Panc1 (cell line): ENCODE data around the gene RPL36. TPM values are rescaled to one million over a fixed set of nuclear protein-coding genes. Genes with fewer than 3 reads are reported as not detected.

Experiments
- ATAC-seq: fragments of 200-7000 bp; cut with Tn5 transposase; 2 replicates; pipeline ENCODE4 v1.9.1; 2020; ENCODE audit warnings: mild to moderate bottlenecking, moderate library complexity
- BruUV-seq: library from RNA; stranded (reverse); fragments of 400-500 nt; replicated peaks from 2 replicates; lab custom pipeline; 2021; lab: Mats Ljungman, UMichigan
- CTCF ChIA-PET: fragments of 300-600 bp; sonication (Branson Sonifier 250); formaldehyde crosslinking; loops from one replicate; lab custom pipeline; 2022; ENCODE audit warnings: antibody characterized with exemption; lab: Charles Lee
- POLR2A ChIA-PET: fragments of 300-600 bp; sonication (Branson Sonifier 250); formaldehyde crosslinking; loops from one replicate; lab custom pipeline; 2022; ENCODE audit warnings: antibody characterized with exemption; lab: Charles Lee
- DNase-seq: peaks from one replicate; pipeline ENCODE4 v3.0.0-alpha.2; 2010; ENCODE audit warnings: low read depth, low spot score
- H3K27ac ChIP-seq: 2 replicates; pipeline ENCODE4 v1.5.1; 2011; ENCODE audit warnings: mild to moderate bottlenecking, low read length, inconsistent platforms
- H3K27me3 ChIP-seq: fragments of 200-500 bp; sonication (Bioruptor generic); 2 replicates; pipeline ENCODE4 v1.6.0; 2014; ENCODE audit warnings: low read length, inconsistent platforms; ENCODE audit not compliant: control insufficient read depth, insufficient read depth
- H3K36me3 ChIP-seq: fragments of 200-500 bp; sonication (Bioruptor generic); 2 replicates; pipeline ENCODE4 v1.5.1; 2014; ENCODE audit warnings: inconsistent platforms, mild to moderate bottlenecking, low read length, moderate library complexity; ENCODE audit not compliant: control insufficient read depth, insufficient read depth
- H3K4me1 ChIP-seq: 2 replicates; pipeline ENCODE4 v1.5.1; 2011; ENCODE audit warnings: inconsistent platforms, mild to moderate bottlenecking, low read length, moderate library complexity; ENCODE audit not compliant: control insufficient read depth, insufficient read depth
- H3K4me3 ChIP-seq, 2 experiments: 2 replicates each; pipeline ENCODE4 v1.5.1; 2011 to 2012; ENCODE audit warnings: low read depth in 2 of 2, low read length in 2 of 2, mild to moderate bottlenecking in 2 of 2, inconsistent platforms in 1 of 2, moderate library complexity in 1 of 2
- H3K9me3 ChIP-seq: fragments of 200-500 bp; sonication (Bioruptor generic); 2 replicates; pipeline ENCODE4 v1.5.1; 2014; ENCODE audit warnings: low read depth, mild to moderate bottlenecking, inconsistent platforms, low read length, moderate library complexity; ENCODE audit not compliant: control insufficient read depth, insufficient read depth
- POLR2AphosphoS5 ChIP-seq: IDR thresholded peaks from 2 replicates; pipeline ENCODE4 v1.6.1; 2012; ENCODE audit warnings: mild to moderate bottlenecking, low read depth, low read length, moderate library complexity
- REST ChIP-seq, 2 experiments: IDR thresholded peaks; 2 replicates each; pipeline ENCODE4 v1.6.1; 2011 to 2012; ENCODE audit warnings: low read depth in 2 of 2, control low read depth in 1 of 2, low read length in 1 of 2, mild to moderate bottlenecking in 1 of 2, moderate library complexity in 1 of 2; ENCODE audit not compliant: insufficient read depth in 1 of 2
- SIN3A ChIP-seq: IDR thresholded peaks from 2 replicates; pipeline ENCODE4 v1.6.1; 2012; ENCODE audit warnings: low read depth, mild to moderate bottlenecking, low read length, moderate library complexity, borderline replicate concordance; ENCODE audit not compliant: insufficient read depth
- TCF7L2 ChIP-seq: IDR thresholded peaks from 2 replicates; pipeline ENCODE4 v1.6.1; 2011; ENCODE audit warnings: mild to moderate bottlenecking, low read depth, low read length, inconsistent platforms
- in situ Hi-C: cut with HindIII; loops from 2 replicates; pipeline ENCODE4 v1.10.0; 2016; ENCODE audit warnings: low sequenced_read_pairs, low pct_unique_long_range_greater_than_20kb
- intact Hi-C: fragments of 100-400 bp; cut with micrococcal nuclease; formaldehyde crosslinking; loops from one replicate; pipeline ENCODE4 v1.10.0; 2022; ENCODE audit not compliant: unreplicated experiment
- total RNA-seq: library from RNA; stranded (reverse); gene quantifications from one replicate; pipeline ENCODE4 v1.2.1, GENCODE V29; 2021; ENCODE audit not compliant: unreplicated experiment
- TF ChIP-seq, protein P1 (sequence below): fragments of 450-650 bp; IDR thresholded peaks from 2 replicates; pipeline ENCODE4 v1.5.1; 2017; ENCODE audit warnings: mild to moderate bottlenecking

The RPL36 gene
- total RNA-seq, 1 experiment from 2014 or later = 465 TPM

DNA sequence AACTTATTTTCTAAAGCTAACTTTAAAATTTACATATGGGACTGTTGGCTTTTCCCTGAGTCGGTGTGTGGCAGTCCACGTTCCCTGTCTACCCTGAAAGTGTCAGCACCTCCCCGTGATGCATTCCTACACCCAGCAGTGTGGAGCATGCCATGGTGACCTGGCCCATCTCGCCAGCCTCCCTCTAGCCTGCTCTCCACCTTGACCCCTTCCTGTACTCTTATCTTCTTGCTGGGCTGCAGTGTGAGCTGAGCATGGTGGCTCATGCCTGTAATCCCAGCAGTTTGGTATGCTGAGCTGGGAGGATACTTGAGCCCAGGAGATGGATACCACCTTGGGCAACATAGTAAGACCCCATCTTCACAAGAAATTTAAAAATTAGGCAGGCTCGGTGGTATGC is 35.2 kb upstream of the RPL36 start:
- no peak for DNase-seq
- BruUV-seq = no TSS peak
- TF ChIP-seq, protein P1, sequence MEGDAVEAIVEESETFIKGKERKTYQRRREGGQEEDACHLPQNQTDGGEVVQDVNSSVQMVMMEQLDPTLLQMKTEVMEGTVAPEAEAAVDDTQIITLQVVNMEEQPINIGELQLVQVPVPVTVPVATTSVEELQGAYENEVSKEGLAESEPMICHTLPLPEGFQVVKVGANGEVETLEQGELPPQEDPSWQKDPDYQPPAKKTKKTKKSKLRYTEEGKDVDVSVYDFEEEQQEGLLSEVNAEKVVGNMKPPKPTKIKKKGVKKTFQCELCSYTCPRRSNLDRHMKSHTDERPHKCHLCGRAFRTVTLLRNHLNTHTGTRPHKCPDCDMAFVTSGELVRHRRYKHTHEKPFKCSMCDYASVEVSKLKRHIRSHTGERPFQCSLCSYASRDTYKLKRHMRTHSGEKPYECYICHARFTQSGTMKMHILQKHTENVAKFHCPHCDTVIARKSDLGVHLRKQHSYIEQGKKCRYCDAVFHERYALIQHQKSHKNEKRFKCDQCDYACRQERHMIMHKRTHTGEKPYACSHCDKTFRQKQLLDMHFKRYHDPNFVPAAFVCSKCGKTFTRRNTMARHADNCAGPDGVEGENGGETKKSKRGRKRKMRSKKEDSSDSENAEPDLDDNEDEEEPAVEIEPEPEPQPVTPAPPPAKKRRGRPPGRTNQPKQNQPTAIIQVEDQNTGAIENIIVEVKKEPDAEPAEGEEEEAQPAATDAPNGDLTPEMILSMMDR = no peak
- TF ChIP-seq REST (IDR thresholded peaks at IDR 0.05; ENCODE audit: insufficient read depth in 1 of 2, low read depth in 2 of 2, low read length in 1 of 2) (no peak), POLR2AphosphoS5 (no peak), TCF7L2 (no peak), SIN3A (no peak)
- Histone ChIP-seq H3K4me1 (no peaks in the 10 kb centered on the region), H3K27me3 (no peaks in the 10 kb centered on the region), H3K27ac (no peak overlapping the region), H3K9me3 (no peaks in the 10 kb centered on the region), H3K36me3 (peaks cover 12% of the 10 kb centered on the region), H3K4me3 (no peak overlapping the region)
- intact Hi-C loops = no loop called here
- in situ Hi-C loops = no loop called here
- ChIA-PET CTCF (interaction anchor here (0.5 to 0.6 kb wide), 2 partner anchors 535 to 1302 kb away, joined by 6 to 7 read pairs; no protein-coding TSS in a partner anchor), POLR2A (no interaction called here)
- ATAC-seq = no peak

DNA sequence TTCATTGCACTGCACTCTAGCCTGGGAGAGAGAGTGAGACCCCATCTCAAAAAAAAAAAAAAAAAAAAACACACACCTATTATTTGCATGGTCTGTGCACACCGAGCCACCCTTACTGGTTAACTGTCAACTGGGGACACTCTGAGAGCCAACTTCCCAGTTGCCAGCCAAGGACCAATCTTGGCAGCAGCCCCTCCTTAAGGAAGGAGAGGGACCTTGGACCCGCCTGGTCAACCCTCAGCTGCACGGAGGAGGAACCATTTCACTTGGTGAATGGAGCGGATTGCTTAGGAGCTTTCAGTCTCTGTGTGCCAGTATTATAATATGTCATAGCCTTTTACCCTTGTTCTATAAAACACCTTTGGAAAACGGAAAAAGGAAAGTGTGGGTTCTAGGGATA is 34.7 kb upstream of the RPL36 start:
- no peak overlapping the region for H3K4me3 ChIP-seq
- H3K27ac ChIP-seq = no peak overlapping the region
- H3K27me3 ChIP-seq = no peaks in the 10 kb centered on the region
- intact Hi-C loops (no loop called here), in situ Hi-C loops (no loop called here)
- no peak for DNase-seq
- no peaks in the 10 kb centered on the region for H3K9me3 ChIP-seq
- H3K36me3 ChIP-seq = peaks cover 12% of the 10 kb centered on the region
- TF ChIP-seq, protein P1 = no peak
- TF ChIP-seq TCF7L2 = no peak
- no peak for TF ChIP-seq POLR2AphosphoS5
- TF ChIP-seq REST (IDR thresholded peaks at IDR 0.05; ENCODE audit: insufficient read depth in 1 of 2, low read depth in 2 of 2, low read length in 1 of 2) = no peak
- TF ChIP-seq SIN3A = no peak
- no peak for ATAC-seq
- no peaks in the 10 kb centered on the region for H3K4me1 ChIP-seq
- no TSS peak for BruUV-seq
- CTCF ChIA-PET = no interaction called here
- POLR2A ChIA-PET = no interaction called here
